Measurements from ENCODE around the gene MAGEA12.
"Not testable (repeated sequence)": the region's sequence is repeated elsewhere in the genome, so short reads cannot be mapped to it uniquely, and the experiment has no call there.

Gene MAGEA12

DNA sequence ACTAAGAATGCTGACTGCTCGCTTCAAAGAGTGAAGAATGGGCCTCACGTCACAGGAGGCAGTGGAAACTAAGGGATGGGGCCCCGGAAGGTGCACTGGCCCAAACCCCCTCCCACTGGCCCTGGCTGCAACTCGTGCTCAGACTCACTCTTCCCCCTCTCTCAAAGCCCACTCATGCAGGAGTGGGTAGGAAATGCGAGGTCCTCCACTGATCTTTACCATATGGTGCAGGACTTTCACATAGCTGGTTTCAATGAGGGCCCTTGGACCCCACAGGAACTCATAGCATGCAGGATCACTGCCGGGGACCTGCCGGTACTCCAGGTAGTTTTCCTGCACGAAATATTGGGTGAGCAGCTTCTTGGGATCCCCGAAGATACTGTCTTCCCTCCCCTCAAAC, 33.0 kb downstream of the MAGEA12 start:
- DNase-seq (ENCODE audit: low read depth): not testable (repeated sequence)

GRCh38 chrX:152769549-152770289, 36.2 kb downstream of the MAGEA12 start, which contains the start of gene MAGEA6:
Gene MAGEA6, minus strand, starts transcription at chrX:152769689. Its CDS starts 2,039 bp downstream, at chrX:152767650.
- not testable (repeated sequence) for DNase-seq (ENCODE audit: low read depth)

DNA sequence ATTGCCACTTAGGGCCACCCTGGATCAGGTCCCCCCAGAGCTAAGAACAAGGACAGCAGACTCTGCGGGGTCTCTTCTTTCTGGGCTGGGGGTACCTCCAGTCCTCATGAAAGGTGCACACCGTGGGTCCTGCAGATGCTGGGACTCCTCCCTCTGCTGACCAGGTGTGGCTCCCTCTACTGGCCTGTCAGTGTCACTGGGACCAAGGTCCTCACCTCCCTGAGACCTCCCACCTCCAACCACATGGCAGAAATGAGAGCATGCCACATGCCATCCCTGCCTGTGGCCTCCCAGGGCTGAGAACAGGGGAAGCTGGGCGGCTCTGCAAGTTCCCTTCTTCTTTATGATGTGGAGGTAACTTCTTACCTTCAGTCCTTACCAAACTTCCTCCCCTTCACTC, 53.5 kb downstream of the MAGEA12 start:
- DNase-seq (ENCODE audit: low read depth): not testable (repeated sequence)
